CMK (cell line): Measurements from ENCODE around the gene PRXL2C.

ENCODE experiments used
- DNase-seq: peaks from one replicate; pipeline ENCODE4 v3.0.0-alpha.2; 2010; ENCODE audit warnings: low read depth

The PRXL2C gene

DNA sequence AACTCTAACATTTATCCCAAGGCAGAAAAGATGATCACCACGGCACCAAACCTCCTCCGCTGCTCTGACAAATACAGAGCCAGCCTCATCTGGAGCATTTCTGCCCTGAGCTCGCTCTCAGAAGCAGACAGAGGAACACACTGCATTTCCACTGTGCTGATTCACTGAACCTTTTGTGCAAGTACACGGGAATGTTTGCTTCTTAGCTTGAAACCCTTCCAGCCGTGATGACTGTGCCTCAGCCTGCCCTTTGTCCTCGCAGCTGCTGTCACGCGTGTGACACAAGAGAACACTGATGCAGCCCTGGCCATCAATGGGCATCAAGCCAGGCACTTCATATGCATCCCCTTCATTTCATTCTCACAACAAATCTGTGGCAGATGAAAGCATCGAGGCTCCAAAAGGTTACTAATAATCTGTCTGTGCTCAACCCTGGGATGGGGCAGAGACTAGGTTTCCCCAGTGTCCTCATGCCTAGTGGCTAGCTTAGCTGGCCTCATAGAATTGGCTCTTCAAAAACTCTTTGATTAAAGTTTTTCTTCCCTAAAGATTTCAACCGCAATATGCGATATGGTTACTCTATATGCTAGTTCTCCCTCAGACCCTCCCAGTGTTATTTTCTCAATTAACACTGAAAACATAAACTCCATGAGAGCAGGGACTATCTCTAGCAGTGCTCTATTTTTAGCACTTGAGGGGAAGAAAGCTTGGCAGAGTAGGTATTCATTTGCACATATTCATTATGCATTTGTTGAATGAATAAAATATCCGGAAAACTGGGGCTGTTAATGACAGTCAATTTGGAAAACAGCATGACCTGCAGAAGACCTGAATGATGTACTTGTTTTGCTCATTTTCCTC is 42.8 kb downstream of the PRXL2C start:
- no peak for DNase-seq

GRCh38 chr9:96611302-96611701 is 43.8 kb downstream of the PRXL2C start:
- DNase-seq, result no peak

DNA sequence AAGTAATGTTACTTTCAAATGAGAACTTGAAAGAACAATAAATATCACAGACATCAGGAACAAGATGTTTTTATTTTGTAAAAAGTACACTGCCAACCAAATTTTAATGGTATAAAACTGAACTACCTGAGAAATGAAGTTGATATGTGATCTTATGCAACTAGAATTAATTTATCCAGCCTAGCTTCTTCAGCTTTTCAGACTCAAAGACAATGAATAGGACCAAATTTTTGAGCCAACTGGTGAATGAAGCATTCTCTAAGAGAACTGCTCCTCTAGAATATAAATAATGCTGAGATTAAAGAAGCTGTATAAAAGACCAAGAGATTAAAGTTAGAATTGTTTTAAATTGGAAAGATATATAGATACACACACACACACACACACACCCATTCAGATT is 45.4 kb downstream of the PRXL2C start:
- no peak for DNase-seq

GRCh38 chr9:96607971-96608370 is 47.1 kb downstream of the PRXL2C start:
- DNase-seq, result no peak

GRCh38 chr9:96605328-96605727 is 49.8 kb downstream of the PRXL2C start:
- DNase-seq, result no peak

GRCh38 chr9:96604004-96604319 is 51.2 kb downstream of the PRXL2C start:
- DNase-seq, result no peak

GRCh38 chr9:96603305-96604003 is 51.7 kb downstream of the PRXL2C start:
- DNase-seq, result no peak

GRCh38 chr9:96599298-96599697 is 55.8 kb downstream of the PRXL2C start:
- DNase-seq, result no peak

GRCh38 chr9:96596601-96597111 is 58.5 kb downstream of the PRXL2C start:
- no peak for DNase-seq
